IPS-NIHi7 (cell line): ENCODE measurements around the gene SLIT3.
A peak's percentile ranks its signal among the peaks of the same experiment; 100 is the strongest.

Experiments
- DNase-seq: peaks from one replicate; pipeline ENCODE4 v3.0.0; 2012; ENCODE audit warnings: mixed read lengths; ENCODE audit errors: extremely low spot score

The SLIT3 gene

DNA sequence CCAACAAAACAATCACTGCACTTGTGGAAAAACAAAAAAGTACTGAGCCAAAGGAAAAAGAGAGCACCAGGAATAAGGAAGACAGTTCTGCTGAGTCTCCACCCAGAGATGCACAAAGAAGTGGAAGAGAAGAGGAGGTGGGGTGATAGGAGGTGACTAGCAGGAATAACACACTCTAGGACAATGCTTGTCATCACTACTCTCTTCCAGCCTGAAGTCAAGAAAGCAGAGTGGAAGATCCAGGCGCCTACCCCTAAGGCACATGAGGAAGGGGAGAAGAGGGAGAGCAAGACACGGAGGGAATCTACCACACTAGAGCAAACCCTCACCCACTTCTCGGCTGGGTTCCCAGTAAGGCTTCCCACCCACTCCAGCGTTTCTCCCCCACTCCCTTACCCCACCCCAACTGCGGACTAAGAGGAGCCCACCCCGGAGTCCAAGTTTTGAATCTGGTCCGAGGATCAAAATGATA lies 1.7 kb downstream of the SLIT3 start:
- no peak for DNase-seq

DNA sequence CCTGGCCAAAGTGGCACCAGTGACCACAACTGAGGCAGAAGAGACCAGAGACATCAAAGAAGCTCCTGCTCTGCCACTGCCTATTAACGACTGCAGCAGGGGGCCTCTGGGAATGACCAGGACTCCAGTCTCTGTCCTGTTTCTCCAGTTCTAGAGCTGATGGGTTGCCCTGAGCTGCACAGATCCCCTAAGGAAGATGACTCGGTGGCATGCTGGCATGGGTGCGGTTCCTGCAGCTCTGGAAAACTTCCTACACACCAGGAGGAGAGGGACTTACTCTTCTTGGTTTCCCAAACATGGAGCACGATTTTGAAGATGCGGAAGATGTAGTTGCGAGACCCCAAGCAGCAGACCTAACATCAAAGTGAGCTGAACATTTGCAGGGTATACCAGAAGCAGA lies 2.7 kb downstream of the SLIT3 start:
- no peak for DNase-seq

DNA sequence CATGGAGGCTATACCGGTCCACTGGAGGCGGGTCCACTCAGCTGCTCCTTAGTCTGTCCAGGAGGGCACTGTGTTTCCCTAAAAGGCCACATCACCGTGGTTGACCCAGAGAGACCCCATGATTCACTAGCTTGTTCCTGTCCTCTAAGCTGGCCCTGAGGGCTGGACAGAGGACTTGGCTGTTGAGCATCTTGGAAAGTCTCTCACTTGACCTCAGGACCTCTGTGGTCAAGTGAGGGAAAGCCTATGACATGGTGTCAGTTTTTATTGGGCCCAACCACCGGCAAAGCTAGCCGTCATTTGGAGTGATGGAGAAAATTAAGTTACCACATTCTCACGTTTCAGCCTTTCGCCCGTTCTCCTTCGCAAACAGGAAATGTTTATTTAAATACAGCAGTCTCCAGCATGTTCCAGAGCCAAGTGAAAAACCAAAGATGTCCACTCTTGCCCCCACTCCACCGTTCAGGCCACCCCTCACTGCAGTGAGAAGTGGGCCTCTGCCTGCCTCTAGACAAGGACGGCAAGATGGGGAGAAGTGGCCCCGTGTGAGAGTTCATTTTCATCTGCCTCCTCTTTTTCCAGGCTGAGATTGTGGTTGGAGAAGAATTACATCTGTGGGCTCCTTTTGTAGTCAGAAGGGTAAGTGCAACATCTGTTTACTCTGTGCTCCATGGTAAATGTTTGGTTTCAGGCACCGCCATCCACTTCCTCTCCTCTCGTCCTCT lies 4.4 kb downstream of the SLIT3 start:
- no peak for DNase-seq

DNA sequence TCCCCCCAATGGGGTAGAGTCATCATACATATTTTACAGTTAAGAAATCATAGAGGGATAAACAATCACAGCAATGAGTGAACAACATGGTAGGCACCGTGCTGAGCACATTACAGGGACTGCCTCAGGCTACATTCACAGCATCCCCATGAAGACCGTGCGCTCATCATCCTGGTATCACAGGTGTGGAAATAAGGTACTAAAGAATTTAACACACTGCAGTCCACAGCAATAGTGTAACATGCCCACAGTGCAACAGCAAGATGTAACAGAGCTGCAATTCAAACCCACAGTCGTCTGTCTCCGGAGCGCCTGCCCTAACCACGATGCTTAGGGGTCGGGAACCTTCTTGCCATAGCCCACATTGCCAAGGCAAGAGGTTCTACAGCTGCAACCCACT lies 5.6 kb downstream of the SLIT3 start:
- DNase-seq = no peak

DNA sequence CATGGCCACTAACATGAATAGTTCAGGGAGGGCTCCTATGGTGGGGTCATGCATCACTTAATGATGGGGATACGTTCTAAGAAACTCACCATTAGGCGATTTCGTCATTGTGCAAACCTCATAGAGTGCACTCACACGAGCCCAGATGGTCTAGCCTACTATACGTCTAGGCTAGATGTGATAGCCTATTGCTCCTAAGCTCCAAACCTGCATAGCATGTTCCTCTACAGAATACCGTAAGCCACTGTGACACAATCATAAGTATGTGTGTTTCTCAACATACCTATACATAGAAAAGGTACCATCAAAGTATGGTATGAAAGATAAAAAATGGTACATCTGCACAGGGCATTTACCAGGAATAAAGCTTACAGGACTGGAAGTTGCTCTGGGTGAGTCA lies 6.3 kb downstream of the SLIT3 start:
- DNase-seq = no peak

DNA sequence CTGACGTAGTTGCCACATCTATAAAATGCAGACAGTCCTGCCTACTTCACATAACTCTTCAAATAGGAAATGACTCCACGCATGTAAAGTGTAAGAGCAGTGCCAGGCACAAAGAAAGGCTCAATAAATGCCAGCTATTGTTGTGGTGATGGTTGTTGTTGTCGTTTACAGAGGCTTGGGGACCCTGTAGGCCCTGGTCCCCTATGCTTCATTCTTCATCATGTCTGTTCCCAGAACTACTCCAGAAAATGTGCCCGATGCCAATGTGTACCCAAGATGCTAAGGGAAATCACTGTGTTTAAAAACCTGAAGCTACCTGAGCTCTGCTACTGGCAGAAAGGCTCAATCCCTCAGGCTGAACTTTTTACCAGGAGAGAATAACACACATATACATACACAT lies 9.1 kb downstream of the SLIT3 start:
- no peak for DNase-seq

DNA sequence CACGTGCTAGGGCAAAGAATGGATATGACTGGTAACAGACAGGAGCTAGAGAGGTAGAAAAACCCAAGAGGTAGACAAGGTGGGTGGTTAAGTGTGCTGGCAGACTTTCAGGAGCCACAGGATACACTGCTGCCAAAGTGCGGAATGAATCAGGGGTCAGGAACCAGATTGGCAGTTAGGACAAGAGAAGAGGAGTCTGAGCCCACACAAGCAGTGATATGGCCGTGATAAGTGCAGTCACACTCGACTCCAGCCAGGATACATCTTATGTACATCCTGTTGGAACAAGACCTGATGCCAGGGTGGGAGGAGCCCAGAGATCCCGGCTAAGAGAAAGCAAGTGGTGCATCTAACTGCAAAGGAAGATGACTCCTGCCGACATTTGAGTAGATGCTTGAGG lies 10.0 kb downstream of the SLIT3 start:
- no peak for DNase-seq

DNA sequence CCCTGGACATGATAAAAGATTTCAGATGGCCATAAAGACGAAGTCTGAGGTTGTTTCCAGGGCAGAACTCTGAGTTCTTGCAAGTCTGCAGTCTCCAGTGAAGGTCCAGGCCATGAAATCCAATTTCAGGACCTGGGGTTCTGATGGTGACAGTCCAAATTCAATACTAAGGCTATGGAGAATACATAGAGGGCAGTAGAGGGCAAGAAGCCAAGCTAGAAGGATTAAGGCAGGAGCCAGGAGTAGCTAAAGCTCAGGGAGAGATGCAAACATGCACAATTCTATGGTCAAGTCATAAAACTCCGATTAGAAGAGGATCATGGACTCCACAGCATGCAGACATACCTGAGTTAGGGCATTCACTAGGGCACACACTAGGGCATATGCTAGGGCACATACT lies 11.4 kb downstream of the SLIT3 start:
- no peak for DNase-seq

DNA sequence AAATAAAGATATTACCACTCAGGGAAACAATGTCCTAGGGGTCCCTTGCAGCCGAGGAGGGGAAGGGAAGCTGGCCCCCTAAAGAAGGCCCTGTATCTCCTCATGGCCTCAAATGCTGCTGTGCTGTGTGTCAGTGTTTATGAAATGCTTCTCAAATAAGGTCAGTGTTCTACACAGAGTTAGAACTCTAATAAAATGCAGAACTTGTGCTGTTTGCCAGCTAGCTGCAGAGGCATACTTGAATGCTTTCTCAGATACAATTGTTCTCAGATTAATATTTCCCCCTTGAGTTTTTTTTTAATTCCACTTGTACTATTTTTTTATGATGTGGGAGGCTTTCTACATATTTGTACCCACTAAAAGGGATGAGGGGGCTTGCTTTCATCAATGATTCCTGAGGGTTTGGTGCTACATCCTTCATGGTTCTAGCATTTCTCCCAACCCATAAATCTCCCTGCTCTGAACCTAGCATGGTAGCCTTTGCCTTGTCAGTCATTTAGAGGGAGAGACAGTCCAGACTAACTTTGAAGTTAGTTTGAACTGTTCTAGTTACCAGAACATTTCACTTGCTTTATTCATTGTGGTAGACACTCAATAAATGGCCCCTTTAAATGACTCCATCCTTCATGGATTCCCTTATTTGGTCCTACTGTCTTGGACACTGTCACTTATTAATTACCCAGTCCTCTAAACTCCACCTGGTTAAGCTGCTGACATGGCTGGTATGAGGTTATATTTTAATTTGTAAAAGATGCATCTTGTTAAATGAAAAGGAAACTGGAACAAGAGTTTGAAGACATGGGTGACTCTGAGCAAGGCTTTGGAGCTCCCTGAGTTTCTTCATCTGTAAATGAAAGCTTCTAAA lies 12.6 kb downstream of the SLIT3 start:
- DNase-seq = no peak

DNA sequence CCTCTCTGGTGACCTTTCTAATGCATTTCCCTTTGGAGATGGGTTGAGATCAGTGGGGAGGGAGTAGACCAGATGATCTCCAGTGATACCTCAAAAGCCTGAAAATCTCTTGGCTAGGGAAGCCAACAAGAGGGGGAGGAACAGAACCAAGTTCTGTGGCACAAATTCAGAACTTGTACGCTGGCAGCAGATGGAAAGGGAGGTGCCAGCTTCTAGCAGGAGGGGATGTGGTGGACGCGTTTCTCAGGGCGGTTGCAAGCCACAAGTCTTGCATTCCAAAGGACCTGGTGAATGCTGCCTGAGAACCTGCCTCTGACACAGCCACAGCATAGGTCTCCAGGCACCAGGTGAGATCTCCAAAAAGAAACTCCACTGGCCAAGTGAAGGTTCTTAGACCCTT lies 13.4 kb downstream of the SLIT3 start:
- no peak for DNase-seq

DNA sequence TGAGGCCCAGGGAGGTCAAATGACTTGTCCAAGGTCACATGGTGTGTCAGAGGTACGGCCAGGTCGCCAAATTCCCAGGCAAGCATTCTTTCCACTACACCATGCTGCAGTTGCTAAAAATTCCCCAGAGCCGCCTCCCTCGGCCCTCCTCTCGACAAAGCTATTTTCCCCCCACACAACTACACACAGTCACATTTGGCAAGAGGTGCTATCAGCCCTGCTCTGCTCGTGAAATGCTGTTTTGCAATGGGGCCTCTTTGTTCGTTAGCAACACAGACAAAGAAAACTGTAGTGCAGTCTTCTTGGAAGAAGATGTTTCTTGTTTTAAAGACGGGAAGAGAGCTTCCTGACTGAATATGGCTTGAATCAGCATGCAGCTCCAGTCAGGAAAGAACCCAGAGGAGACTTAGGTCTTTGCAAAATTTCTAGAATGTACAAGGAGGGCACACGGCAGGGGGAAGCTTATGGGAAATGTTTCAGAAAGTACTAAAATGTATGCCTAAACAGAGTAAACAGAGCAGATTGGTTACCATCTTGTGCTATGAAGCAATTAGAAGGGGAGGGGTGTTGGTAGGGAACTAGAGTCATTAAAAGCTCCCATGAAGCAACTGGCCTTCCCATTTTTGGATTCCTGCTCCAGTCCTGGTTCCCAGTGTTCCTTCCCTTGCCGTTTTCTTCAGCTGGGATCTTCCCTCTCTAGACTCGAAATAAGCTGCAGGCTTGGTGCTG lies 14.2 kb downstream of the SLIT3 start:
- no peak for DNase-seq

DNA sequence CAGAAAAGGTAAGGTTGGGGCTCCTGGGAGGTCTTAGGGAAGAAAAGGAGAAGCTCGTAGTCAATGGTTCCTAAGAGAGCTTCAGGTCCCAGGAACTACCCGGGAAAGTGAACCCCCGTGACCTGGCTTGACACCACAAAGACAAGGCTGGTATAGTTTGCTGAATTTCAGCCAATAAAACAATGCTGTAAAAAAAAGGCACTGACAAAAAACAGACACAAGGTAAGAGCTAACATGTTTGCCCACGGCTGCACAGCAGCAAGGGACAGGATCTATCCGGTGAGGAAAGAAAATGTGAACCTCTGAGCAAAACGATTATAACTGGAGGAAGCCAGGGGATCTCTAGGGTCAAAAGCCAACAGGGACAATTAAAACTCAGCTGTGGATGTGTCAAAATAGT lies 17.1 kb downstream of the SLIT3 start:
- DNase-seq = no peak

DNA sequence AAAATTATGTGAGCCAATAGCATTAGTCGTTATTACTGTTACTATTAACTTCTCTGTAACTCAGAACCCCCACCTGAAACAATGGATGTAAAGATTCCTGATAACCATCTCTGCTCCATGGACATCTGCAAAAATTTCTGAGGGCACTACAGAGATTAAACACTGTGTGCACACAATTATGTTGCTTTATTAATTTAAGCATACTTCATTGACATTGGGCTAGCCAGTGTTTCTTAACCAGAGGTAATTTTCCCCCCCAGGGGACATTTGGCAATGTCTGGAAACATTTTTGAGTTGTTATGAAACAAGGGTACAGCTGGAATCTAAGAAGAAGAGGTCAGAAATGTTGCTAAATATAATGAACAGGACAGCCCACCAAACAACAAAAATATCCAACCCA lies 19.3 kb downstream of the SLIT3 start:
- DNase-seq = no peak

DNA sequence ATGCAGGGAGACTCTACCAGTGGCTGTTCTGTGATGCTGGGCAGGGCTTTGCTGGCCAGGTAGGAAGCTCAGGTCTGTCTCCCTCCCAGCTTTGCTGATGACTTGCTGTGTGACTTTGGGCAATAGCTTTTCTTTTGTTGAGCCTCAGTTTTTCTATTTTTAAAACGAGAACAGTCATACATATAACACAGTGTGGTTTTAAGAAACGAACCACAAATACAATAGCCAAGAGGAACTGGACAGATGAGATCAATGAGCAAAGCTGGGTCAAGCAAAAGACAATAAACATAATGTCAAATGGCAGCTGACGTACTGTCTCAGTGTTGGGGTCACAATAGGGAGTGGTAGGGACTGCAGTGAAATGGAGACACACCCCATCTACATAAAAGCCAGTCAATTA lies 20.2 kb downstream of the SLIT3 start:
- no peak for DNase-seq

DNA sequence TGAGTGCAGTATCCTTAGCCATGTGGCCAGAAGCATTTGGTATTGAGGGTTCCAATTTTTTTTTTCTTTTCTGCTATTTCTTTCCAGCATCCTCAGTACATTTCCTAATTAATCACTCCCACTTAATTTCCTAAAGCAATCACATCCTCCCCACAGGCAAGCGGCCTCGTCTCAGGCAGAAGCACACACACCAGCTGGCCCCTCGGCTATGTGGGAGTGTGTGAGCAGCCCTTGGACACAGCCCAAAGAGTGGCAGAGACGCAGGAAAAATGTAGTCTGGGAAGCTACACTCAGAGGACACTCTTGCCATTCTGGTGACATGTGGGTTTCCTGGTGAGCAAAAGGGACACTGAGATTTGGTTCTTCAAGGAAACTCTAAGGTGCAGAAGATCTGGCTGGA lies 20.7 kb downstream of the SLIT3 start:
- no peak for DNase-seq

DNA sequence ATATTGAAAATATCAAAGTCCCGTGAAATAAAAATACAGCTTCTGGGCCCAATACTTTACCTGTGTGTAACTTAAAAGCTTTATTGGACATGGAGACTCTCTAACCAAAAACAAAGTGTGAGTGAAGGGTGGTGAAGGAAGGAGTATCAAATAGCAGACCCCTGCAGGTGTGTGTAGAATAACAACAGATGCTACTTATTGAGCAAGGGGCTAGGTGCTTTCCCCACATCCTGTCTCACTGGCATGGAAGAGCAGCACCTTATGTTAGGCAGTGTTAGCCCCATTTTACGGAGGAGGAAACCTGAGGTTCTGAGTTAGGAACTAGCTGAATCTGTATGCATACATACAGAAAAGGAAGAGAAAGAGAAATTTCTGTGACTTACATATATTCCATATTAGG lies 21.8 kb downstream of the SLIT3 start:
- DNase-seq = peak; percentile 48

DNA sequence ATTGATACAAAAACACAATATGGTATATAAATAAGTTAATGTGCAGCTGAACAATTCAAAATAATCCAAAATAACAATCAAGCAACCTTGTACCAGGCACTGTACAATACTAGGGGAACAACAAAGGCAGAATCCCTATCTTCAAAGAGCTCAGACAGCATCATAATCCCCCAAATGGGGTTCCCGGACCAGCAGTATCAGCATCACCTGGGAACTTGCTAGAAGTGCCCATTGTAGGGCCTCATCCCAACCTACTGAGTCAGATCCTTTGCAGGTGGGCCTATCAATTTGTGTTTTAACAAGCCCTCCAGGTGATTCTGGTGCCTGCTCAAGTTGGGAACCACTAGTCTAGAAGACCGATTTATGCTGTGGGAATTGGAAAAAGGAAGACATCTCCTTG lies 27.1 kb downstream of the SLIT3 start:
- no peak for DNase-seq

DNA sequence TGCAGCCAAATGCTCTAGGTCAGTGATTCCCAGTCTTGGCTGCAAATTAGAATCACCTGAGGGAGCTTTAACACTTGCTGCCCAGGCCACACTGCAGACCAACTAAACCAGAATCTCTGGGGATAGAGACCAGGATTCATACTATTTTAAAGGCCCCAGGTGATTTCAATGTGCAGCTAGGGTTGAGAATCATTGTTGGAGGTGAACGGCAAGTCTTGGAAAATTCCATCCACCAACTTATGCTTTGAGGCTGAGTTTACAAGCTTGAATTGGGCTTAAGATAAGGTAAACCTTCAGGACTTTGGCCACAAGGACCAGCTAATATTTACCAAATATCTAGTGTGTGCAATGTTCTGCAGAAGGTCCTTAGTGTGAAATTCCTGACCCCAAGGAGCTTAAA lies 27.5 kb downstream of the SLIT3 start:
- DNase-seq = no peak

DNA sequence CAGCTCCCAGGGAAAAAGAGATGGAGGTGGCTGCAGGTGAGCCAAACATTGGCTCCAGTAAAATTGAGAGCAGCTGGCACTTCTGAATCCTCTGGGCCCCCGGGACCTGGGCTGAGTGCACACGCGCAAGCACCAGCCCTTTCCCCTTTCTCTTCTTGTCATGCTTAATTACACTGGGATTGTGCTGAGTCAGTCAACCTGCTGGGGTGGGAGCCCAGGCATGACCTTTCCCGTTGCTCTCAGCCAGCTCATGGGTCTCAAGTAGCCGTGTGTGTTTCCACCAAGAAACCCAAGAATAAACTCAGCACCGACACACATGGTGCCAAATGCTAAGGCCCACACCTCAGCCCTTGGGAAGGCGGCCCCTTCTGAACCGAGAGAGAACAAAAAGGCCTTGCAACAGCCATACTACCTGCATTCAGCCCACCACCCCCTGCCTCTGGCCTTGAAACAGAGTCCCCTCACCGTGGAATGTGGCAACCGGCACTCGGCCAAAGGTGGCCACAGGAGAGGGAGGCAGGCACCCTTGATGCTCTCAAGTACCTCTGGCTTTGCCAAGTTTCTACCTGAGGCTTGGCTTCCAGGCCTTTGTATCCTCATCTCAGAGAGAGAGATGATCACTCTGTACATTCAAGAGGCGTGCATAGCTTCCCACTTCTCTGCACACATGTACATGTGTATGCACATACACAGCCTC lies 28.1 kb downstream of the SLIT3 start:
- DNase-seq = no peak

DNA sequence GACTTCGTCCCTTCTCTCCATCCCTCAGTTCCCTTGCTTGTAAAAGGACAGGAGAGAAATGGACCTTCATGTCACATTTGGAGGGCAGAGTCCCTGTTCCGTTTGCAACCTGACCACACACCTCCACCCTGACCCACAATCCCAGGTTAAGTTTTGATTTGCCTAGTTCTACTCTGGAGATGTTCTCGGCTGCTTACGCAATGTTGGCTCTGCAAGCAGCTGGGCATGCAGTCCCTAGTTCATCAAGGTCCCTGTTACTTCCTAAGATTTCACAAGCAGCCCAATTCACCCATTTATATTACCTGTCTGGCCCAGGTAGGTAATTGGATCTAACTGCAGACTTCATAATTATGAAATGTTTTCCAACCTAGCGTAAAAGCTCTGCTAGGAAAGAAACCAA lies 28.8 kb downstream of the SLIT3 start:
- DNase-seq = no peak

DNA sequence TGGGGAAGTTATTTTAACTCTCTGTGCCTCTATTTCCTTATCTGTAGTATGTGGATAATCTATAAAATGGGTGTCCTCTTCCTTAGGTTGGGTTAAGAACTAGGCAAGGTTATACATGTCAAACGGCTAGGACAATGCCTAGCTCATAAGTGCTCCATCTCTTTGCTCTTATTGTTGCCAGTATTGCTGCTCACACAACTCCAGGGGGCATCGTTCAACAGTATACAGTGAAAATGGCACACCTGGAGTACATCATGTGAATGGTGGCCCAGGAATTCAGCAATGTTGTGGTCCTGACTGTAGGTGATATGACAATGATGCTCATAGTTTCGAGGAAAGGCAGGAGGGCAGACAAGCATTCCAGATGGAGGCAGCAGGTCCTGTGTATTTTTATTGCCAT lies 30.1 kb downstream of the SLIT3 start:
- no peak for DNase-seq

DNA sequence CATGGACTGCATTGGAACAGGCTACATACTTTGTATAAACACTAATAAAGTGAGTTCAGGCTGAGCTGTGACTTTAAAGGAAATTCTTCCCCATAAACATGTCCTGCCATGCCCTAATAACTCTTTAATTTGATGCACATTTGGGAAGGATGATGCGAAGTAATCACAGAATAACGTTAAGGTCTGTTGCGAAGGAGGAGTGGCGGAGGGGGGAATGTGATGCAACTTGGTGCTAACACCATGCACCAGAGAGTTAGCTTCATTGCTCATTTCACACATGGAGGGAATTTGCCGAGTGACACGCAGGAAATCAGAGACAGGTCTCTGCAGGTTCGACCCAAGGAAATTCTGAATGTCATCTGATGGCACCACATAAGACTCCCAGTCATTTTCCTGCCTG lies 32.9 kb downstream of the SLIT3 start:
- no peak for DNase-seq
